Measurements from ENCODE around the gene FTCD.
"Not testable (repeated sequence)": the region's sequence is repeated elsewhere in the genome, so short reads cannot be mapped to it uniquely, and the experiment has no call there.

The FTCD gene

GRCh38 chr21:46170436-46171193 lies 15.2 kb upstream of the FTCD start:
- DNase-seq, result not testable (repeated sequence)

DNA sequence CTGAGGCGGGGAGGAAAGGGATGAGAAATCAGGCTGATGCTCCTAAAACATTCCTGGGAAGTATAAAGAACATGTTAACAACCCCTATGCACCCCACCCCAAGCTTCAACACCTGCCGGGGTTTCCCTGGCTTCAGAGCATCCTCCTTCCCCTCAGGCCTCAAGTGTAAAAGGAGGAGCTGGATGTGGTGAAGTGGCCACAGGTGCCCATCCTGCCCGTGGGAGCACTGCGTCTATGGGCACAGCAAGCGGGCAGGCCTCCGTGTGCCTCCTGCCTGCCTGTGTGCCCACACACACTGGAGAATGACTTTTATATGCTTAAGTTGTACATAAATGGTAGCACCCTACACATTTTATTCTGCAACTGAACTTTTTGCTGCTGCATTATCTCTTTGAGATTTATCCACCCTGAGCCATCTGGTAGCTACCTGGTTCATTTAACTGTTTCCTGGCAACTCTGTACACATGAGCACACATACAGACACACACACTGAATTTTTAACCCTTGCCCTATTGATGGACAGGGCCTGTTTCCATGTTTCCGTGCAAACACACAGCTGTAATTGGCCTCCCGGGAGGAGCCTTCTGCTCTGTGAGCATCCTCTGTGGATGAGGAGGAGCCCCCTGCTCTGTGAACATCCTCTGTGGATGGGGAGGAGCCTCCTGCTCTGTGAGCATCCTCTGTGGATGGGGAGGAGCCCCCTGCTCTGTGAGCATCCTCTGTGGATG lies 13.4 kb upstream of the FTCD start:
- DNase-seq, result no peak

DNA sequence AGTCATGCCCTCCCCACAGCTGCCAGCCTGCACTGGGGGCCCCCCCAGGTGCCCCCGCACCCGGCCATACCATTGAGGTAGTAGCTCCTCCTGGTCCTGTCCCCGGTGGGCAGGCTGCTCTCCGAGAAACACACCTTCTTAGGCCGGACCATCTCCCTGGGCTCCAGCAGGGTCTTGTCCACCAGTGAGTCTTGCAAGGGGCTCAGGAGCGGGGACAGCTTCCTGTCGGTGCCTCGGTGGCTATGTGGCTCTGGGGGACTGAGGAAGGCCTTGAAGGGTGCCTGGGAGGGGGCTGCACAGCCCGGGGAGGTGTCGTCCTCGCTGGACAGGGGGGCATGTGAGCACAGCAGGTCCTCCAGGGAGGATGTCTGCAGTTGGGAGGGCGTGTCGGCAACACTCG lies 12.9 kb upstream of the FTCD start:
- DNase-seq, result no peak

- no peak for DNase-seq
Observed at GRCh38 chr21:46165098-46165497, 9.7 kb upstream of the FTCD start.

- peak; percentile 21 for DNase-seq
Observed at GRCh38 chr21:46163380-46163779, 8.0 kb upstream of the FTCD start.

GRCh38 chr21:46161633-46162592 lies 6.5 kb upstream of the FTCD start:
- DNase-seq, result peak; percentile 42

- DNase-seq, result peak; percentile 36
Observed at GRCh38 chr21:46160907-46161632, 5.7 kb upstream of the FTCD start.

GRCh38 chr21:46160657-46160906 lies 5.2 kb upstream of the FTCD start:
- peak; percentile 44 for DNase-seq

DNA sequence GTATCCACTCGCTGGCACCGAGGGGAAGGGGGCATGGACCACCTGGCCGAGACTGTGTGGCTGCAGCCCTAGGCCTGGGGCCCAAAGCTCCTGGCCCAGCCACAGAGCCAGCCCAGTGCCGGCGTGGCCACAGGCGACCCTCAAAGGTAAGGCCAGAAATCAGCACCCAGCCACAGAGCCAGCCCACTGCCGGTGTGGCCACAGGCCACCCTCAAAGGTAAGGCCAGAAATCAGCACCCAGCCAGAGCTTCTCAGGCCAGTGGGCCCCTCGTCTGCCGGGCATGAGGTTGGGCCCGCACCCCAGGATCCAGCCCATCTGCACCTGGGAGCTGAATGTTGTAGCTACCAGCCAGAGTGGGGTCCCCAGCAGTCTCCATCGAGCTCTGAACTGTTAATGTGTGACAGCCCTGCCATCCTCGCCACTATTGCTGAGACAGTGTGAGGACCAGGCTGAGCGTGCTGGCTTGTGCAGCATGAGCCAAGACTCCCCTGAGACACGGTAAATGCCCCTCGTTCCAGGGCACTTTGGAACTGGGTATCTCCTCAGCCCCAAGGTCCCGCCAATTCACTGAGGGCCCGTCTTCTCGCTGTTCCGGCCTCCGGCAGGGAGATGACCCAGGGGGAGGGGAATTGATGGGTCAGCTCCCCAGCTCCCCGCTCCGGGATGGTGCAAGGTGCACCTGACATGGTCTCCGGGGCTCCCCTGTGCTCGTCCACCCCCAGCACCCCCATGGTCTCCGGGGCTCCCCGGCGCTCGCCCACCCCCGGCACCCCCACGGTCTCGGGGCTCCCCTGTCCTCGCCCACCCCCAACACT lies 4.7 kb upstream of the FTCD start:
- peak; percentile 32 for DNase-seq

DNA sequence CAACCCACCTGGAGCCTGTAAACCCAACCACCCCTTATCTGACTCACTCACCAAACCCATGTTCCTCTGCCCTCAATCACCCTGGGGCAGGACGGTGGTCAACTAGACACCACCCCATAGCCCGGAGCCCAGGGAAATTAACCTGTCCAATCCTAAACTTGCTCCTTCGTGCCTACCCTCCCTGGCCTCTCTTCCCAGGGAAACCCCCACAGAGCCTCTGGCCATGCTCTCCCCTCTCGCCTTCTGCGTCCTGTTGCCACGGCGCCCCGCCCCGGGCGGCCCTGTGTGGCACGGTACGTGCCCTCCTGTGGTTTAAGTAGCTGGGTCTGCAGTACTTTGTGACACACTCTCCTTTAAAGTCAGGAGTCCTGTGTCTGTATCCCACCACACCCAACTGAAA lies 4.0 kb upstream of the FTCD start:
- peak; percentile 32 for DNase-seq

- DNase-seq, result peak; percentile 34
Observed at GRCh38 chr21:46158666-46159300, 3.4 kb upstream of the FTCD start.

DNA sequence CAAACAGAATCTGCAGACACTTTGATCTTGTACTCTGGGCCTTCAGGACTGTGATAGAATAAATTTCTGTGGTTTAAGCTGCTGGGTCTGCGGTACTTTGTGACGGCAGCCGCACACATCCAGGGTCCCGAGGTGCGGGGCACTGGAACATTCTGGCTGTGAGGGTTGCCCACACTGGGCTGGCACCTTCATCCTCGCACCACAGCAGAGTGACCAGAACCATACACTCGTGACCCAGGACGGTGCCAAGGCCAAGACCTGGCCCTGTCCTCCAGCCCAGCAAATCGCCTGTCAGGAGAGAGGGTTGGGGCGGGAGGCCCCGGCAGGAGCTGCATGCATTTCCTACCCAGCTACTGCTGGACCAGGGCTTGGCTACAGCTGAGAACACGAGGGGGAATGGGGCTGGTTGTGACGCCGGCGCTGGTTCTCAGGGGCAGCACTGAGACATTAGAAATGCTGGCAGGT lies 2.6 kb upstream of the FTCD start:
- no peak for DNase-seq

- peak; percentile 28 for DNase-seq
Observed at GRCh38 chr21:46157396-46157986, 2.1 kb upstream of the FTCD start.

DNA sequence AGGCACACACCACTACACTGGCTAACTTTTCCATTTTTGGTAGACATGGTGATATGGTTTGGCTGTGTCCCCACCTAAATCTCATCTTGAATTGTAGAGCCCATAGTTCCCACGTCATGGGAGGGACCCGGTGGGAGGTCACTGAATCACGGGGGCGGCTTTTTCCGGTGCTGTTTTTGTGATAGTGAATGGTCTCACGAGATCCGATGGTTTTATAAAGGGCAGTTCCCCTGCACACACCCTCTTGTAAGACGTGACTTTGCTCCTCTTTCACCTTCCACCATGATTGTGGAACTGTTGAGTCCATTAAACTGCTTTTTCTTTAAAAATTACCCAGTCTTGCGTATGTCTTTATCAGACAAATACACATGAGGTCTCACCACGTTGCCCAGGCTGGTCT lies 1.3 kb upstream of the FTCD start:
- DNase-seq, result peak; percentile 35

DNA sequence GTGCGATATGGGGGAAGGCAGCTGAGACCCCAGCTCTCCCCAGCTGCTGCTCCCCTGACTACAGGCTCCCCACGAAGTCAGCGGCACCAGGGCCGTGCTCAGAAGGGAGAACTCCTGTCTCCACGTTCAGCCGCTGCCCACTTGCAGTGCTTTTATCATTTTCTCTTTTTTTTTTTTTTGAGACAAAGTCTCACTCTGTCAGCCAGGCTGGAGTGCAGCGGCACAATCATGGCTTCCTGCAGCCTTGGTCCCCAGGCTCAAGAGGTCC lies 933 bp upstream of the FTCD start:
- no peak for DNase-seq

DNA sequence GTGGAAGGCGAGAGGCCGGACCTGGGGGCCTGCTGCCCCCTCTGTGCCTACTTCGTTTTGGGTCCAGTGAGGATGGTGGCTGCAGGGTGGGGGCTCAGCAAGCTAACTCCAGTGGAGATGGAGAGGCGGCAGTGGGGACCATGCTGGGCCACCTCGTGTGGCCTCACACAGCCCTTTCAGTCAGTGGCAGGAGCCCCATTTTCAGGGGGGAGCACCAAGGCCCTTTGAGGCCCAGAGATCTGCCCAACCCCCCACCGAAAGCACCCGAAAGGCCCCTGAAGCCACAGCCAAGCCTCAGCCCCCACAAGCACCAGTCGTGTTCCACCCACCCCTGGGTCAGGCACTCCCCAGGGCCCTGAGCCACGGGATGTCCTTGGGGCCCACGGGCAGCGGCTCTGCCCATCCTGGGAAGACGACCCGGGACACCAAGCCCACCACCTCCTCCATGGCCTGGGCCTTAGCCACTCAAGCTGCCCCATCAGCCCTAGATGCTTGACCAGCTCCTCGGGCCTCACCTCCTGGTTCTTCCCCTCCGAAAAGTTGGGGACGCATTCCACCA lies 345 bp downstream of the FTCD start:
- peak; percentile 38 for DNase-seq

- peak; percentile 39 for DNase-seq
Observed at GRCh38 chr21:46154155-46154954, 1.0 kb downstream of the FTCD start.

GRCh38 chr21:46153247-46154154 lies 1.9 kb downstream of the FTCD start:
- DNase-seq, result peak; percentile 81

DNA sequence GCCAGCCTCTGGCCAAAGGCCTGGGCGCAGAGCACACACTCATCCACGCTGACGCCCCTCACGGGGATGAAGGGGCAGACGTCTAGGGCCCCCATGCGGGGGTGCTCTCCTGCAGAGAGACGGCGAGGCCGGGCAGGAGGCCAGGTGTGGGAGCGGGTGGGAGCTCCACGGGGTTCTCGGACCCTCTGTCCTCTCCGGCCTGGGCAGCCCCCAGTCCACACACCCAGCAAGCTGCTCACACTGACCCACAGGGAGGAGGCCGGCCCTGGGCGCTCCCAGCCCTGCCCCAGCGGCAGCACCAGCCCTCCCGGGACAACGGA lies 2.5 kb downstream of the FTCD start:
- no peak for DNase-seq

Measured in right forelimb (tissue), 1 donor.